H9 (cell line): ENCODE results near the gene ISG20L2. TPM values are rescaled to one million over a fixed set of nuclear protein-coding genes. Genes with fewer than 3 reads are reported as not detected.

Experiments used
- DNase-seq: peaks from one replicate; pipeline ENCODE4 v3.0.0-alpha.2; 2017
- H2AFZ ChIP-seq: one replicate; pipeline ENCODE4 v1.6.1; 2013; ENCODE audit warnings: mild to moderate bottlenecking, low read length, control low read depth, moderate library complexity
- H2AK5ac ChIP-seq: 2 replicates; pipeline ENCODE4 v1.6.1; 2013; ENCODE audit warnings: low read length, control low read depth, mixed read lengths; ENCODE audit not compliant: insufficient read length
- H2BK120ac ChIP-seq: one replicate; pipeline ENCODE4 v1.6.1; 2013; ENCODE audit warnings: low read depth, mild to moderate bottlenecking, low read length, control low read depth, inconsistent platforms; ENCODE audit not compliant: poor library complexity, severe bottlenecking
- H2BK12ac ChIP-seq: 2 replicates; pipeline ENCODE4 v1.6.1; 2013; ENCODE audit warnings: low read length, control low read depth, mixed read lengths, low read depth; ENCODE audit not compliant: insufficient read length
- H2BK15ac ChIP-seq: 2 replicates; pipeline ENCODE4 v1.6.1; 2013; ENCODE audit warnings: low read depth, low read length, control low read depth
- H2BK20ac ChIP-seq: one replicate; pipeline ENCODE4 v1.6.1; 2013; ENCODE audit warnings: low read depth, mild to moderate bottlenecking, low read length, control low read depth, inconsistent platforms; ENCODE audit not compliant: poor library complexity, severe bottlenecking
- H2BK5ac ChIP-seq: 2 replicates; pipeline ENCODE4 v1.6.1; 2013; ENCODE audit warnings: low read length, control low read depth, mixed read lengths; ENCODE audit not compliant: insufficient read length
- H3K14ac ChIP-seq: 2 replicates; pipeline ENCODE4 v1.6.1; 2013; ENCODE audit warnings: low read length, control low read depth; ENCODE audit not compliant: insufficient read depth
- H3K18ac ChIP-seq: 2 replicates; pipeline ENCODE4 v1.6.1; 2013; ENCODE audit warnings: low read depth, mild to moderate bottlenecking, mixed read lengths, low read length, control low read depth; ENCODE audit not compliant: insufficient read length
- H3K23ac ChIP-seq: 2 replicates; pipeline ENCODE4 v1.6.1; 2013; ENCODE audit warnings: low read length, control low read depth, mixed read lengths, low read depth; ENCODE audit not compliant: insufficient read length
- H3K23me2 ChIP-seq: 2 replicates; pipeline ENCODE4 v1.6.1; 2013; ENCODE audit warnings: low read depth, mild to moderate bottlenecking, mixed read lengths, low read length, control low read depth; ENCODE audit not compliant: insufficient read length, poor library complexity, severe bottlenecking
- H3K27ac ChIP-seq: 2 replicates; pipeline ENCODE4 v1.5.1; 2013; ENCODE audit warnings: low read length, control low read depth, mixed read lengths, low read depth; ENCODE audit not compliant: insufficient read length
- H3K27me3 ChIP-seq: 2 replicates; pipeline ENCODE4 v1.6.1; 2013; ENCODE audit warnings: low read length, control low read depth, inconsistent platforms; ENCODE audit not compliant: insufficient read depth
- H3K4ac ChIP-seq: 2 replicates; pipeline ENCODE4 v1.6.1; 2013; ENCODE audit warnings: low read depth, mild to moderate bottlenecking, control low read depth, inconsistent platforms, low read length, moderate library complexity
- H3K4me1 ChIP-seq: 2 replicates; pipeline ENCODE4 v1.6.1; 2013; ENCODE audit warnings: low read length, control low read depth, inconsistent platforms; ENCODE audit not compliant: insufficient read depth
- H3K4me2 ChIP-seq: 2 replicates; pipeline ENCODE4 v1.6.1; 2013; ENCODE audit warnings: low read length, control low read depth, mixed read lengths; ENCODE audit not compliant: insufficient read length, insufficient read depth
- H3K56ac ChIP-seq: 2 replicates; pipeline ENCODE4 v1.6.1; 2013; ENCODE audit warnings: low read depth, mild to moderate bottlenecking, mixed read lengths, low read length, control low read depth; ENCODE audit not compliant: insufficient read length
- H3K79me1 ChIP-seq: 2 replicates; pipeline ENCODE4 v1.6.1; 2013; ENCODE audit warnings: low read depth, mild to moderate bottlenecking, moderate library complexity, low read length, control low read depth, inconsistent platforms; ENCODE audit not compliant: insufficient read depth, poor library complexity, severe bottlenecking
- H3K79me2 ChIP-seq: 2 replicates; pipeline ENCODE4 v1.6.1; 2013; ENCODE audit warnings: low read length, control low read depth, inconsistent platforms; ENCODE audit not compliant: insufficient read depth
- H3K9ac ChIP-seq: 2 replicates; pipeline ENCODE4 v1.6.1; 2013; ENCODE audit warnings: low read length, control low read depth, mixed read lengths; ENCODE audit not compliant: insufficient read length; ENCODE audit errors: extremely low read depth
- H3K9me3 ChIP-seq: one replicate; pipeline ENCODE4 v1.6.1; 2013; ENCODE audit warnings: low read depth, low read length, inconsistent platforms; ENCODE audit not compliant: control insufficient read depth
- H3T11ph ChIP-seq: one replicate; pipeline ENCODE4 v1.6.1; 2013; ENCODE audit warnings: mild to moderate bottlenecking, low read length, control low read depth, inconsistent platforms
- H4K20me1 ChIP-seq: one replicate; pipeline ENCODE4 v1.6.1; 2013; ENCODE audit not compliant: control insufficient read depth, insufficient read length, insufficient read depth
- H4K5ac ChIP-seq: 2 replicates; pipeline ENCODE4 v1.6.1; 2013; ENCODE audit warnings: low read depth, mild to moderate bottlenecking, mixed read lengths, low read length, control low read depth; ENCODE audit not compliant: insufficient read length
- H4K8ac ChIP-seq: replicated peaks from 2 replicates; pipeline ENCODE4 v1.6.1; 2013; ENCODE audit warnings: low read length, control low read depth, mixed read lengths, low read depth; ENCODE audit not compliant: insufficient read length
- H4K91ac ChIP-seq: 2 replicates; pipeline ENCODE4 v1.6.1; 2013; ENCODE audit warnings: low read depth, mild to moderate bottlenecking, moderate library complexity, mixed read lengths, low read length, control low read depth; ENCODE audit not compliant: insufficient read length
- H3K27ac Mint-ChIP-seq, 3 experiments: 2 replicates in 2 of 3; 3 replicates in 1 of 3; pipeline ENCODE4 v1.8.0; 2020 to 2021; ENCODE audit warnings: mixed read lengths in 3 of 3, mild to moderate bottlenecking in 1 of 3, moderate library complexity in 1 of 3
- H3K27me3 Mint-ChIP-seq: 2 replicates; pipeline ENCODE4 v1.8.0; 2021; ENCODE audit warnings: low read depth, mild to moderate bottlenecking, moderate library complexity, mixed read lengths
- H3K36me3 Mint-ChIP-seq, 3 experiments: 2 replicates in 2 of 3; 3 replicates in 1 of 3; pipeline ENCODE4 v1.8.0; 2020 to 2021; ENCODE audit warnings: low read depth in 3 of 3, mixed read lengths in 3 of 3; ENCODE audit not compliant: insufficient read depth in 1 of 3
- H3K4me1 Mint-ChIP-seq, 2 experiments: 2 replicates each; pipeline ENCODE4 v1.8.0; 2020; ENCODE audit warnings: mixed read lengths in 2 of 2
- H3K4me3 Mint-ChIP-seq, 2 experiments: 2 replicates in 1 of 2; 3 replicates in 1 of 2; pipeline ENCODE4 v1.8.0; 2020 to 2021; ENCODE audit warnings: mild to moderate bottlenecking in 2 of 2, mixed read lengths in 2 of 2, moderate library complexity in 1 of 2
- H3K9me3 Mint-ChIP-seq, 2 experiments: 2 replicates in 1 of 2; 3 replicates in 1 of 2; pipeline ENCODE4 v1.8.0; 2020; ENCODE audit warnings: mild to moderate bottlenecking in 2 of 2, mixed read lengths in 2 of 2, moderate library complexity in 1 of 2
- whole genome bisulfite sequencing: extraction: QIAGEN DNeasy Blood & Tissue Kit; methylation state at CpG from one replicate; pipeline ENCODE4 v1.1.7; 2013; ENCODE audit warnings: missing lambda C conversion rate, low lambda C conversion rate, mixed read lengths; ENCODE audit not compliant: insufficient read length; ENCODE audit errors: extremely low coverage; 5-methylcytosine and 5-hydroxymethylcytosine counted together
- total RNA-seq: library from RNA; stranded (reverse); gene quantifications from 2 replicates; pipeline ENCODE4 v1.2.1, GENCODE V29; 2021
- TF ChIP-seq, protein P1 (sequence below): fragments of 200-600 bp; sonication (generic); conservative IDR thresholded peaks from 3 replicates; pipeline ENCODE4 v1.8.0; 2021; ENCODE audit warnings: antibody characterized with exemption, mild to moderate bottlenecking

ISG20L2 gene
- total RNA-seq, 1 experiment from 2014 or later, result 57.6 TPM

DNA sequence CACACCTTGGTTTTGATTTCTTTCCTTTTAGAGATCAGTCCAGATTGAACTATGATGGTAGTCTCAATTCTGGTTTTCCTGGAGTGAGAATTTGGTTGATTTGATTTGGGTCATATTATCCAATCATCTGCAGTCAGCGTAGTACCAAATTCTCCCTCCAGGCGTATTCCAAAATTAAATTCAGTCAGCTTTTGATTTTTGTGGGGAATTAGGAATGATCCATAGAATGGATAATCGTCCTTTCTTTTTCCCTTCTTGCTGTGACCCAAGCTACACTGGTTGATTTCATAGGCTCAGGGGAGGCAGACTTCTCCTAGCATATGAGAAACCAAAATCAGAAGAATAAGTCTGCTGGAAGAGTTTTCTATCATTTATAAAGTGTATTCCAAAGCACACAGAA, 43.7 kb upstream of the ISG20L2 start:
- H3K23me2 ChIP-seq, result peaks cover 11% of the 10 kb centered on the region
- H3K9ac ChIP-seq, result no peak overlapping the region
- no peaks in the 10 kb centered on the region for H4K20me1 ChIP-seq
- no peaks in the 10 kb centered on the region for H3K27me3 Mint-ChIP-seq
- no peak overlapping the region for H2BK120ac ChIP-seq
- no peak overlapping the region for H3K18ac ChIP-seq
- H3T11ph ChIP-seq, result no peak overlapping the region
- H4K8ac ChIP-seq, result no peak overlapping the region
- no peak overlapping the region for H4K91ac ChIP-seq
- H3K36me3 Mint-ChIP-seq, result peaks cover 14 to 39% (median 30%) of the 10 kb centered on the region in 3 experiments
- H3K27ac Mint-ChIP-seq, result no peak overlapping the region
- H3K4me2 ChIP-seq, result no peak overlapping the region
- H2BK5ac ChIP-seq, result no peak overlapping the region
- H3K27ac ChIP-seq, result no peak overlapping the region
- H3K79me1 ChIP-seq, result peaks cover 19% of the 10 kb centered on the region
- no peak for DNase-seq
- no peak overlapping the region for H3K23ac ChIP-seq
- no peaks in the 10 kb centered on the region for H3K9me3 ChIP-seq
- TF ChIP-seq, protein P1, sequence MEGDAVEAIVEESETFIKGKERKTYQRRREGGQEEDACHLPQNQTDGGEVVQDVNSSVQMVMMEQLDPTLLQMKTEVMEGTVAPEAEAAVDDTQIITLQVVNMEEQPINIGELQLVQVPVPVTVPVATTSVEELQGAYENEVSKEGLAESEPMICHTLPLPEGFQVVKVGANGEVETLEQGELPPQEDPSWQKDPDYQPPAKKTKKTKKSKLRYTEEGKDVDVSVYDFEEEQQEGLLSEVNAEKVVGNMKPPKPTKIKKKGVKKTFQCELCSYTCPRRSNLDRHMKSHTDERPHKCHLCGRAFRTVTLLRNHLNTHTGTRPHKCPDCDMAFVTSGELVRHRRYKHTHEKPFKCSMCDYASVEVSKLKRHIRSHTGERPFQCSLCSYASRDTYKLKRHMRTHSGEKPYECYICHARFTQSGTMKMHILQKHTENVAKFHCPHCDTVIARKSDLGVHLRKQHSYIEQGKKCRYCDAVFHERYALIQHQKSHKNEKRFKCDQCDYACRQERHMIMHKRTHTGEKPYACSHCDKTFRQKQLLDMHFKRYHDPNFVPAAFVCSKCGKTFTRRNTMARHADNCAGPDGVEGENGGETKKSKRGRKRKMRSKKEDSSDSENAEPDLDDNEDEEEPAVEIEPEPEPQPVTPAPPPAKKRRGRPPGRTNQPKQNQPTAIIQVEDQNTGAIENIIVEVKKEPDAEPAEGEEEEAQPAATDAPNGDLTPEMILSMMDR, result no peak; the same call in 2 of the 3 replicates
- no peak overlapping the region for H3K56ac ChIP-seq
- no peak overlapping the region for H4K5ac ChIP-seq
- H2BK20ac ChIP-seq, result no peak overlapping the region
- no peak overlapping the region for H2BK12ac ChIP-seq
- peaks cover 24 to 33% of the 10 kb centered on the region in 2 experiments for H3K4me1 Mint-ChIP-seq
- H3K4ac ChIP-seq, result no peak overlapping the region
- H3K14ac ChIP-seq, result no peak overlapping the region
- no peak overlapping the region for H3K4me3 Mint-ChIP-seq
- WGBS, result no CpG with 5 or more reads among the region's 3 CpGs
- H3K9me3 Mint-ChIP-seq, result no peaks in the 10 kb centered on the region
- H2AK5ac ChIP-seq, result no peak overlapping the region
- H3K4me1 ChIP-seq, result no peaks in the 10 kb centered on the region
- H2AFZ ChIP-seq, result no peak overlapping the region
- H3K79me2 ChIP-seq, result peaks cover 43% of the 10 kb centered on the region
- H3K27me3 ChIP-seq, result no peaks in the 10 kb centered on the region
- H2BK15ac ChIP-seq, result no peak overlapping the region
